ENCODE results near the gene STIM1.

DNA sequence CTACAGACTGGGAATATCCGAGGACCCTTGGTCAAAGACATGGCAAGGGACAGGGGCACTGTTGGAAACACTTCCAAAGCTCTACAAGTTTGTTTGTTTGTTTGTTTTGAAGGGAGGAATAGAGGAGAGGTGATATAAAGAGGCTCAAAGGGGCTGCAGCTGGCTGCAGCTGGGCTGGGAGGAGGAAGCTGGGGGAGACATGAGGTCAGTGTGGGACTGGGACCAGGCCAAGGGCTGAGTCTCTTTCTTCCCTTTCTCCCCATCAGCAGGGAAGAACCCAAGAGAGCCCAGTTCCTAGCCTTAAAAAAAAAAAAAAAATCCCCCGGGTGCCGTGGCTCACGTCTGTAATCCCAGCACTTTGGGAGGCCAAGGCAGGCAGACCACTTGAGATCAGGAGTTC lies 19.7 kb upstream of the STIM1 start:
- TF ChIP-seq, protein P1, sequence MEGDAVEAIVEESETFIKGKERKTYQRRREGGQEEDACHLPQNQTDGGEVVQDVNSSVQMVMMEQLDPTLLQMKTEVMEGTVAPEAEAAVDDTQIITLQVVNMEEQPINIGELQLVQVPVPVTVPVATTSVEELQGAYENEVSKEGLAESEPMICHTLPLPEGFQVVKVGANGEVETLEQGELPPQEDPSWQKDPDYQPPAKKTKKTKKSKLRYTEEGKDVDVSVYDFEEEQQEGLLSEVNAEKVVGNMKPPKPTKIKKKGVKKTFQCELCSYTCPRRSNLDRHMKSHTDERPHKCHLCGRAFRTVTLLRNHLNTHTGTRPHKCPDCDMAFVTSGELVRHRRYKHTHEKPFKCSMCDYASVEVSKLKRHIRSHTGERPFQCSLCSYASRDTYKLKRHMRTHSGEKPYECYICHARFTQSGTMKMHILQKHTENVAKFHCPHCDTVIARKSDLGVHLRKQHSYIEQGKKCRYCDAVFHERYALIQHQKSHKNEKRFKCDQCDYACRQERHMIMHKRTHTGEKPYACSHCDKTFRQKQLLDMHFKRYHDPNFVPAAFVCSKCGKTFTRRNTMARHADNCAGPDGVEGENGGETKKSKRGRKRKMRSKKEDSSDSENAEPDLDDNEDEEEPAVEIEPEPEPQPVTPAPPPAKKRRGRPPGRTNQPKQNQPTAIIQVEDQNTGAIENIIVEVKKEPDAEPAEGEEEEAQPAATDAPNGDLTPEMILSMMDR (IDR thresholded peaks at IDR 0.05; ENCODE audit: low read depth, low read length, poor library complexity, severe bottlenecking) = no peak
- TF ChIP-seq EZH2phosphoT487 (IDR thresholded peaks at IDR 0.05; ENCODE audit: borderline replicate concordance, low read length) = no peak
